HCT116 (cell line): ENCODE results near the gene ALDH16A1. TPM values are rescaled to one million over a fixed set of nuclear protein-coding genes. Genes with fewer than 3 reads are reported as not detected.

ENCODE experiments used
- ATAC-seq: fragments of 200-7000 bp; cut with Tn5 transposase; 2 replicates; pipeline ENCODE4 v1.9.1; 2020; ENCODE audit warnings: mild to moderate bottlenecking, moderate library complexity
- BruUV-seq: library from RNA; stranded (reverse); fragments of 400-500 nt; replicated peaks from 2 replicates; lab custom pipeline; 2021; lab: Mats Ljungman, UMichigan
- CTCF ChIA-PET: fragments of 300-600 bp; sonication (Branson Sonifier 250); formaldehyde crosslinking; loops from one replicate; lab custom pipeline; 2021; ENCODE audit warnings: antibody characterized with exemption; lab: Charles Lee
- POLR2A ChIA-PET: fragments of 300-600, 350-600 bp; sonication (Branson Sonifier 250); formaldehyde crosslinking; loops from one replicate; lab custom pipeline; 2021; ENCODE audit warnings: antibody characterized with exemption; lab: Charles Lee
- RAD21 ChIA-PET, 2 experiments: fragments of 300-600 bp; sonication (Branson Sonifier 250); formaldehyde crosslinking; loops; one replicate each; lab custom pipeline; 2023; ENCODE audit warnings: low total read pairs in 2 of 2; ENCODE audit not compliant: uncharacterized antibody in 2 of 2, unreplicated experiment in 2 of 2, low non-redundant PET in 1 of 2; lab: Charles Lee
- DNase-seq: peaks from one replicate; pipeline ENCODE4 v3.0.0-alpha.2; 2010; ENCODE audit warnings: low read depth, low spot score
- H2AFZ ChIP-seq: fragments of 200-600 bp; shearing (Covaris generic), sonication (generic); 2 replicates; pipeline ENCODE4 v1.6.1; 2017; ENCODE audit warnings: low read depth, mixed run types, mixed read lengths, antibody characterized with exemption, low read length; ENCODE audit not compliant: poor library complexity, severe bottlenecking
- H3K27ac ChIP-seq: 2 replicates; pipeline ENCODE4 v1.5.1; 2012; ENCODE audit warnings: low read depth, low read length
- H3K27me3 ChIP-seq: fragments of 200-600 bp; sonication (generic); 2 replicates; pipeline ENCODE4 v1.6.1; 2016; ENCODE audit warnings: mixed run types, low read length, mixed read lengths; ENCODE audit not compliant: insufficient read depth
- H3K36me3 ChIP-seq, 2 experiments: fragments of 200-500 bp in 1 of 2; fragments of 200-600 bp in 1 of 2; sonication (Bioruptor generic) in 1 of 2; sonication (generic) in 1 of 2; 2 replicates each; pipeline versions ENCODE4 v1.5.1 to v1.6.1; 2014 to 2016; ENCODE audit warnings: low read length in 2 of 2, inconsistent platforms in 1 of 2, mixed read lengths in 1 of 2, mixed run types in 1 of 2; ENCODE audit not compliant: insufficient read depth in 2 of 2, control insufficient read depth in 1 of 2
- H3K4me1 ChIP-seq, 2 experiments: fragments of 200-600 bp in 1 of 2; sonication (generic) in 1 of 2; 2 replicates each; pipeline versions ENCODE4 v1.5.1 to v1.6.1; 2012 to 2017; ENCODE audit warnings: low read length in 2 of 2, inconsistent platforms in 1 of 2, mild to moderate bottlenecking in 1 of 2, mixed read lengths in 1 of 2, mixed run types in 1 of 2, moderate library complexity in 1 of 2; ENCODE audit not compliant: insufficient read depth in 2 of 2, control insufficient read depth in 1 of 2
- H3K4me2 ChIP-seq: fragments of 200-600 bp; sonication (generic); 2 replicates; pipeline ENCODE4 v1.6.1; 2017; ENCODE audit warnings: mixed run types, low read length, mixed read lengths
- H3K4me3 ChIP-seq, 2 experiments: fragments of 200-600 bp in 1 of 2; sonication (generic) in 1 of 2; replicated peaks in 1 of 2; 2 replicates each; pipeline ENCODE4 v1.5.1; 2011 to 2016; ENCODE audit warnings: low read length in 2 of 2, control low read depth in 1 of 2, low read depth in 1 of 2, mild to moderate bottlenecking in 1 of 2, mixed read lengths in 1 of 2, mixed run types in 1 of 2
- H3K79me2 ChIP-seq: fragments of 200-600 bp; sonication (generic); 2 replicates; pipeline ENCODE4 v1.6.1; 2017; ENCODE audit warnings: mild to moderate bottlenecking, mixed run types, low read length, moderate library complexity, mixed read lengths; ENCODE audit not compliant: insufficient read depth
- H3K9ac ChIP-seq: fragments of 200-600 bp; sonication (generic); 2 replicates; pipeline ENCODE4 v1.6.1; 2016; ENCODE audit warnings: low read length, mixed read lengths
- H3K9me2 ChIP-seq: fragments of 200-600 bp; sonication (generic), shearing (Covaris generic); 2 replicates; pipeline ENCODE4 v1.6.1; 2017; ENCODE audit warnings: mixed run types, mild to moderate bottlenecking, moderate library complexity; ENCODE audit not compliant: insufficient read depth
- H3K9me3 ChIP-seq, 2 experiments: fragments of 200-500 bp in 1 of 2; fragments of 200-600 bp in 1 of 2; sonication (Bioruptor generic) in 1 of 2; sonication (generic) in 1 of 2; 2 replicates each; pipeline ENCODE4 v1.6.1; 2014 to 2017; ENCODE audit warnings: low read length in 2 of 2, mixed read lengths in 2 of 2, inconsistent platforms in 1 of 2, low read depth in 1 of 2, mild to moderate bottlenecking in 1 of 2, mixed run types in 1 of 2, moderate library complexity in 1 of 2; ENCODE audit not compliant: control insufficient read depth in 1 of 2, insufficient read depth in 1 of 2
- H4K20me1 ChIP-seq: fragments of 200-600 bp; sonication (generic), shearing (Covaris generic); 2 replicates; pipeline ENCODE4 v1.6.1; 2017; ENCODE audit warnings: mixed run types, mild to moderate bottlenecking, moderate library complexity; ENCODE audit not compliant: insufficient read depth
- CBX3 ChIP-seq: IDR thresholded peaks from 2 replicates; pipeline ENCODE4 v1.6.1; 2012; ENCODE audit warnings: low read depth
- CEBPB ChIP-seq: IDR thresholded peaks from 2 replicates; pipeline ENCODE4 v1.6.1; 2012; ENCODE audit warnings: low read depth
- EGR1 ChIP-seq: IDR thresholded peaks from 2 replicates; pipeline ENCODE4 v1.6.1; 2012; ENCODE audit warnings: low read depth
- EZH2 ChIP-seq: fragments of 200-600 bp; sonication (generic); IDR thresholded peaks from 2 replicates; pipeline ENCODE4 v1.6.1; 2017; ENCODE audit warnings: antibody characterized with exemption, mixed run types
- EZH2phosphoT487 ChIP-seq: fragments of 200-600 bp; IDR thresholded peaks from 2 replicates; pipeline ENCODE4 v1.6.1; 2018; ENCODE audit warnings: antibody characterized with exemption, borderline replicate concordance
- FOSL1 ChIP-seq: IDR thresholded peaks from 2 replicates; pipeline ENCODE4 v1.6.1; 2012; ENCODE audit warnings: low read depth
- JUND ChIP-seq: IDR thresholded peaks from 2 replicates; pipeline ENCODE4 v1.6.1; 2012
- POLR2A ChIP-seq: IDR thresholded peaks from 2 replicates; pipeline ENCODE4 v1.7.0; 2011; ENCODE audit warnings: borderline replicate concordance; ENCODE audit not compliant: insufficient read depth, insufficient read length; ENCODE audit errors: extremely low read depth
- POLR2AphosphoS5 ChIP-seq: IDR thresholded peaks from 2 replicates; pipeline ENCODE4 v1.6.1; 2011; ENCODE audit warnings: mild to moderate bottlenecking, low read depth, low read length, moderate library complexity
- RAD21 ChIP-seq: IDR thresholded peaks from 2 replicates; pipeline ENCODE4 v1.6.1; 2012; ENCODE audit warnings: low read depth, mild to moderate bottlenecking
- SIN3A ChIP-seq: IDR thresholded peaks from 2 replicates; pipeline ENCODE4 v1.6.1; 2012; ENCODE audit warnings: low read depth
- SP1 ChIP-seq: IDR thresholded peaks from 2 replicates; pipeline ENCODE4 v1.6.1; 2012; ENCODE audit warnings: low read depth
- SRF ChIP-seq: IDR thresholded peaks from 2 replicates; pipeline ENCODE4 v1.6.1; 2012; ENCODE audit warnings: low read depth
- TCF7L2 ChIP-seq: IDR thresholded peaks from 2 replicates; pipeline ENCODE4 v1.7.0; 2011; ENCODE audit warnings: borderline replicate concordance, inconsistent platforms; ENCODE audit not compliant: insufficient read depth, insufficient read length; ENCODE audit errors: extremely low read depth
- YY1 ChIP-seq: IDR thresholded peaks from 2 replicates; pipeline ENCODE4 v1.6.1; 2011; ENCODE audit warnings: low read length, low read depth, moderate library complexity, mild to moderate bottlenecking; ENCODE audit not compliant: insufficient replicate concordance; ENCODE audit errors: extremely low read depth
- ZBTB33 ChIP-seq: IDR thresholded peaks from 2 replicates; pipeline ENCODE4 v1.6.1; 2011; ENCODE audit warnings: mild to moderate bottlenecking, low read length, moderate library complexity; ENCODE audit not compliant: insufficient replicate concordance; ENCODE audit errors: extremely low read depth
- ZFX ChIP-seq: fragments of 450-650 bp; IDR thresholded peaks from 2 replicates; pipeline ENCODE4 v1.6.1; 2017
- ZNF274 ChIP-seq: fragments of 200-500 bp; sonication (Bioruptor generic); IDR thresholded peaks from 2 replicates; pipeline ENCODE4 v1.6.1; 2014; ENCODE audit warnings: mild to moderate bottlenecking, low read depth, low read length, inconsistent platforms
- intact Hi-C: fragments of 100-400 bp; cut with micrococcal nuclease; formaldehyde crosslinking; loops from 2 replicates; pipeline ENCODE4 v1.10.0; 2022
- total RNA-seq: library from RNA; stranded (reverse); gene quantifications from one replicate; pipeline ENCODE4 v1.2.1, GENCODE V29; 2021; ENCODE audit not compliant: unreplicated experiment
- TF ChIP-seq, protein P1 (sequence below), 3 experiments: fragments of 200-600 bp in 1 of 3; sonication (generic) in 1 of 3; IDR thresholded peaks in 2 of 3; conservative IDR thresholded peaks in 1 of 3; 2 replicates each; pipeline ENCODE4 v1.5.1; 2012 to 2017; ENCODE audit warnings: low read depth in 2 of 3, low read length in 2 of 3, antibody characterized with exemption in 1 of 3, borderline replicate concordance in 1 of 3, control low read depth in 1 of 3, mild to moderate bottlenecking in 1 of 3, mixed read lengths in 1 of 3, mixed run types in 1 of 3, moderate library complexity in 1 of 3; ENCODE audit not compliant: insufficient read depth in 1 of 3
- TF ChIP-seq, protein P2 (sequence below): IDR thresholded peaks from 2 replicates; pipeline ENCODE4 v1.6.1; 2012

ALDH16A1 gene
- total RNA-seq, 1 experiment from 2014 or later = 22.8 TPM

GRCh38 chr19:49418511-49418910, 34.5 kb upstream of the ALDH16A1 start (continued):
- no peak for TF ChIP-seq ZBTB33

DNA sequence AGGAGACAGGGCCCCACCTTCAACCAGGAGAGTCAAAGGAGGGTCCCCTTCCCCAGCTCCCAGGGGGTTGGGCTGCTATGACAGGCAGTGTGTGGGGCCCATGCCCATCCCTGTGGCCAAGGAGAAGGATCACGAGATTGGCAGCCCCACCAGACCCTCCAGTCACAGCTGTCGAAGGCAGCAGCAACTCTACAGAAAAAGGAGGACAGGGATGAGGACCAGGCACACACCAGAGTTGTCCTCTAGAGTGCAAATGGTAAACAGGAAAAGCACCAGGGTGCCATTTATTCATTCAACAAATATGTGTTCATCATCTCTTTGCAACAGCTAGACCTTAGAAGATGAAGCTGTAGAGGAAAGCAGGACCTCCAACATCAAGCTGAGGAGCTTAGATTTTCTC, 33.9 kb upstream of the ALDH16A1 start:
- Histone ChIP-seq H2AFZ (no peak overlapping the region), H3K36me3 (no peaks in the 10 kb centered on the region), H3K4me1 (peaks cover 0 to 5% of the 10 kb centered on the region in 2 experiments; a peak in 1 of 4 replicates), H3K4me3 (no peak overlapping the region), H3K9me3 (no peaks in the 10 kb centered on the region), H3K9me2 (no peaks in the 10 kb centered on the region), H3K27me3 (peaks cover 20% of the 10 kb centered on the region; the same call in 1 of the 2 replicates), H4K20me1 (no peaks in the 10 kb centered on the region), H3K79me2 (no peaks in the 10 kb centered on the region), H3K27ac (no peak overlapping the region), H3K9ac (no peak overlapping the region), H3K4me2 (no peak overlapping the region)
- ChIA-PET CTCF (no interaction called here), POLR2A (no interaction called here), RAD21 (no interaction called here)
- DNase-seq (no peak), ATAC-seq (no peak)
- intact Hi-C loops = no loop called here
- no peak for TF ChIP-seq EZH2phosphoT487
- no peak for TF ChIP-seq FOSL1
- TF ChIP-seq EZH2 = no peak
- TF ChIP-seq SP1 = no peak
- TF ChIP-seq, protein P1, sequence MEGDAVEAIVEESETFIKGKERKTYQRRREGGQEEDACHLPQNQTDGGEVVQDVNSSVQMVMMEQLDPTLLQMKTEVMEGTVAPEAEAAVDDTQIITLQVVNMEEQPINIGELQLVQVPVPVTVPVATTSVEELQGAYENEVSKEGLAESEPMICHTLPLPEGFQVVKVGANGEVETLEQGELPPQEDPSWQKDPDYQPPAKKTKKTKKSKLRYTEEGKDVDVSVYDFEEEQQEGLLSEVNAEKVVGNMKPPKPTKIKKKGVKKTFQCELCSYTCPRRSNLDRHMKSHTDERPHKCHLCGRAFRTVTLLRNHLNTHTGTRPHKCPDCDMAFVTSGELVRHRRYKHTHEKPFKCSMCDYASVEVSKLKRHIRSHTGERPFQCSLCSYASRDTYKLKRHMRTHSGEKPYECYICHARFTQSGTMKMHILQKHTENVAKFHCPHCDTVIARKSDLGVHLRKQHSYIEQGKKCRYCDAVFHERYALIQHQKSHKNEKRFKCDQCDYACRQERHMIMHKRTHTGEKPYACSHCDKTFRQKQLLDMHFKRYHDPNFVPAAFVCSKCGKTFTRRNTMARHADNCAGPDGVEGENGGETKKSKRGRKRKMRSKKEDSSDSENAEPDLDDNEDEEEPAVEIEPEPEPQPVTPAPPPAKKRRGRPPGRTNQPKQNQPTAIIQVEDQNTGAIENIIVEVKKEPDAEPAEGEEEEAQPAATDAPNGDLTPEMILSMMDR (IDR thresholded peaks at IDR 0.05 in 2 of 3, conservative IDR thresholded peaks at IDR 0.05 in 1 of 3; ENCODE audit: borderline replicate concordance in 1 of 3, insufficient read depth in 1 of 3, low read depth in 2 of 3, low read length in 2 of 3) = no peak
- no peak for TF ChIP-seq TCF7L2
- no peak for TF ChIP-seq JUND
- no peak for TF ChIP-seq POLR2A
- TF ChIP-seq POLR2AphosphoS5 = no peak
- TF ChIP-seq, protein P2, sequence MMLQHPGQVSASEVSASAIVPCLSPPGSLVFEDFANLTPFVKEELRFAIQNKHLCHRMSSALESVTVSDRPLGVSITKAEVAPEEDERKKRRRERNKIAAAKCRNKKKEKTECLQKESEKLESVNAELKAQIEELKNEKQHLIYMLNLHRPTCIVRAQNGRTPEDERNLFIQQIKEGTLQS = no peak
- no peak for TF ChIP-seq ZNF274
- no peak for TF ChIP-seq RAD21
- TF ChIP-seq SRF = no peak
- no peak for TF ChIP-seq YY1
- no peak for TF ChIP-seq CEBPB
- no peak for TF ChIP-seq SIN3A
- TF ChIP-seq ZBTB33 = no peak
- no peak for TF ChIP-seq CBX3
- TF ChIP-seq ZFX = no peak
- TF ChIP-seq EGR1 = no peak
- no TSS peak for BruUV-seq
